ENCODE results near the gene DSN1. TPM values are rescaled to one million over a fixed set of nuclear protein-coding genes. Genes with fewer than 3 reads are reported as not detected.

The DSN1 gene
- polyA plus RNA-seq, 1 of the 3 experiments (the other 2 are of a cell fraction), result 7.3 TPM

GRCh38 chr20:36817496-36817895 lies 43.9 kb upstream of the DSN1 start:
- Histone ChIP-seq H2AFZ (ENCODE audit: low read depth) (no peak overlapping the region), H3K9me2 (no peaks in the 10 kb centered on the region), H3K4me2 (no peak overlapping the region), H4K20me1 (ENCODE audit: insufficient read depth) (0 out of 2 replicates have a peak, but pooled peaks cover 16% of the 10 kb centered on the region), H3K36me3 (replicated peaks in 1 of 2; ENCODE audit: control insufficient read depth in 1 of 2, insufficient read depth in 2 of 2, low read length in 1 of 2) (peaks cover 33 to 35% of the 10 kb centered on the region in 2 experiments), H3K9ac (no peak overlapping the region), H3K79me2 (ENCODE audit: insufficient read depth) (peaks cover 68% of the 10 kb centered on the region), H3K27me3 (ENCODE audit: insufficient read depth) (no peaks in the 10 kb centered on the region), H3K4me3 (ENCODE audit: low read depth in 2 of 2, low read length in 1 of 2) (no peak overlapping the region), H3F3A (replicated peaks; ENCODE audit: insufficient read depth) (peaks cover under 1% of the 10 kb centered on the region), H3K27ac (ENCODE audit: low read depth in 2 of 2, low read length in 1 of 2) (no peak overlapping the region), H3K9me3 (no peaks in the 10 kb centered on the region), H3K4me1 (ENCODE audit: control insufficient read depth in 1 of 2, insufficient read depth in 2 of 2, low read depth in 1 of 2, low read length in 1 of 2) (peaks cover 0 to 3% of the 10 kb centered on the region in 2 experiments; a peak in 2 of 4 replicates)
- TF ChIP-seq IRF3 (IDR thresholded peaks at IDR 0.05; ENCODE audit: low read depth, low read length) (no peak), ZBTB33 (IDR thresholded peaks at IDR 0.05; ENCODE audit: borderline replicate concordance, low read depth) (no peak), TAF1 (IDR thresholded peaks at IDR 0.05; ENCODE audit: borderline replicate concordance, low read depth, low read length) (no peak), CHD2 (IDR thresholded peaks at IDR 0.05; ENCODE audit: low read length, partially characterized antibody) (no peak), MAX (IDR thresholded peaks at IDR 0.05; ENCODE audit: low read depth) (no peak)
- ChIA-PET POLR2A (no interaction called here), CTCF (interaction anchor here (0.9 to 1.5 kb wide), 3 partner anchors 9 to 70 kb away, joined by 3 to 7 read pairs (median 3); no protein-coding TSS in a partner anchor)
- WGBS (ENCODE audit: low lambda C conversion rate), result 95% methylated on average over 3 of the region's 3 CpGs
- DNase-seq, result no peak

GRCh38 chr20:36815454-36816091 lies 42.0 kb upstream of the DSN1 start:
- no peak for DNase-seq
- Histone ChIP-seq H4K20me1 (ENCODE audit: insufficient read depth) (0 out of 2 replicates have a peak, but pooled peaks cover 16% of the 10 kb centered on the region), H3K9ac (no peak overlapping the region), H2AFZ (ENCODE audit: low read depth) (no peak overlapping the region), H3F3A (replicated peaks; ENCODE audit: insufficient read depth) (peaks cover 4% of the 10 kb centered on the region), H3K27me3 (ENCODE audit: insufficient read depth) (no peaks in the 10 kb centered on the region), H3K27ac (ENCODE audit: low read depth in 2 of 2, low read length in 1 of 2) (no peak overlapping the region), H3K4me1 (ENCODE audit: control insufficient read depth in 1 of 2, insufficient read depth in 2 of 2, low read depth in 1 of 2, low read length in 1 of 2) (no peaks in the 10 kb centered on the region; a peak in 2 of 4 replicates), H3K9me3 (no peaks in the 10 kb centered on the region), H3K36me3 (replicated peaks in 1 of 2; ENCODE audit: control insufficient read depth in 1 of 2, insufficient read depth in 2 of 2, low read length in 1 of 2) (peaks cover 40 to 50% of the 10 kb centered on the region in 2 experiments), H3K79me2 (ENCODE audit: insufficient read depth) (peaks cover 75% of the 10 kb centered on the region), H3K4me2 (no peak overlapping the region), H3K4me3 (ENCODE audit: low read depth in 2 of 2, low read length in 1 of 2) (no peak overlapping the region), H3K9me2 (no peaks in the 10 kb centered on the region)
- ChIA-PET CTCF (interaction anchor here (1.2 to 2.6 kb wide), 2 partner anchors 41 to 48 kb away, joined by 3 to 6 read pairs; partner anchors contain the start of gene DSN1), POLR2A (no interaction called here)
- TF ChIP-seq TCF12 (IDR thresholded peaks at IDR 0.05), result no peak
- no peak for TF ChIP-seq USF2 (IDR thresholded peaks at IDR 0.05; ENCODE audit: borderline replicate concordance, low read depth, low read length)
- no peak for TF ChIP-seq TAF1 (IDR thresholded peaks at IDR 0.05; ENCODE audit: borderline replicate concordance, low read depth, low read length)
- no peak for TF ChIP-seq CTCF (IDR thresholded peaks at IDR 0.05)
- TF ChIP-seq SIN3A (IDR thresholded peaks at IDR 0.05; ENCODE audit: borderline replicate concordance, low read depth, low read length), result no peak
- no peak for TF ChIP-seq NRF1 (IDR thresholded peaks at IDR 0.05; ENCODE audit: low read depth, low read length)
- TF ChIP-seq REST (IDR thresholded peaks at IDR 0.05; ENCODE audit: low read depth, low read length), result no peak
- no peak for TF ChIP-seq SMC3 (IDR thresholded peaks at IDR 0.05; ENCODE audit: low read depth, low read length)
- 97% methylated on average over 24 of the region's 49 CpGs for WGBS (ENCODE audit: low lambda C conversion rate)
